Testis (tissue), 3 donors: Measurements from ENCODE around the gene AMOTL1. TPM values are rescaled to one million over a fixed set of nuclear protein-coding genes. Genes with fewer than 3 reads are reported as not detected.

Source experiments
- DNase-seq: peaks from one replicate; pipeline ENCODE4 v3.0.0-alpha.2; 2019
- H3K27ac ChIP-seq, 2 donors: fragments of 200-600 bp; sonication (generic); one replicate each; pipeline ENCODE4 v1.5.1; 2019
- H3K27me3 ChIP-seq: fragments of 200-600 bp; sonication (generic); one replicate; pipeline ENCODE4 v1.5.1; 2019
- H3K36me3 ChIP-seq: fragments of 200-600 bp; sonication (generic); one replicate; pipeline ENCODE4 v1.5.1; 2017; ENCODE audit warnings: low read depth; ENCODE audit errors: missing control alignments
- H3K4me1 ChIP-seq: fragments of 200-600 bp; sonication (generic); one replicate; pipeline ENCODE4 v1.5.1; 2019
- H3K4me3 ChIP-seq, 2 donors: fragments of 200-600 bp; sonication (generic); one replicate each; pipeline ENCODE4 v1.5.1; 2017 to 2019
- H3K9me3 ChIP-seq: fragments of 200-600 bp; sonication (generic); one replicate; pipeline ENCODE4 v1.5.1; 2017
- POLR2A ChIP-seq: fragments of 450-650 bp; IDR thresholded peaks from one replicate; pipeline ENCODE4 v1.6.1; 2017; ENCODE audit warnings: antibody characterized with exemption, mild to moderate bottlenecking, moderate library complexity
- WGBS, 2 donors: methylation state at CpG; one replicate each; pipeline ENCODE4 v1.1.5; 2018; 5-methylcytosine and 5-hydroxymethylcytosine counted together
- intact Hi-C: fragments of 100-400 bp; cut with DNase I; formaldehyde crosslinking; loops from one replicate; pipeline ENCODE4 v1.15.1; 2023; ENCODE audit warnings: low total_unique reads
- polyA plus RNA-seq: library from polyadenylated mRNA; stranded (reverse); fragments of 350-450 nt; fragmentation: Illumina TruSeq; extraction: RNeasy Lipid Tissue Mini Kit (QIAGEN cat#74804); gene quantifications from one replicate; pipeline ENCODE4 v1.2.3, GENCODE V29; 2014; ENCODE audit warnings: low read depth, low replicate concordance; ENCODE audit not compliant: insufficient read depth
- total RNA-seq, 2 donors: library from RNA; depleted of rRNA; stranded (reverse); fragments of >200 nt; gene quantifications; one replicate each; pipeline ENCODE4 v1.2.3, GENCODE V29; 2016
- TF ChIP-seq, protein P1 (sequence below), 3 experiments: fragments of 450-650 bp in 2 of 3; fragments of 200-600 bp in 1 of 3; sonication (generic) in 1 of 3; IDR thresholded peaks; one replicate each; pipeline ENCODE4 v1.5.1; 2016 to 2019; ENCODE audit warnings: antibody characterized with exemption in 3 of 3, mild to moderate bottlenecking in 2 of 3, moderate library complexity in 1 of 3

The AMOTL1 gene
- total and polyA plus RNA-seq, 3 donors from 2014 or later = 17.1 to 25.4 (median 18.7) TPM

DNA sequence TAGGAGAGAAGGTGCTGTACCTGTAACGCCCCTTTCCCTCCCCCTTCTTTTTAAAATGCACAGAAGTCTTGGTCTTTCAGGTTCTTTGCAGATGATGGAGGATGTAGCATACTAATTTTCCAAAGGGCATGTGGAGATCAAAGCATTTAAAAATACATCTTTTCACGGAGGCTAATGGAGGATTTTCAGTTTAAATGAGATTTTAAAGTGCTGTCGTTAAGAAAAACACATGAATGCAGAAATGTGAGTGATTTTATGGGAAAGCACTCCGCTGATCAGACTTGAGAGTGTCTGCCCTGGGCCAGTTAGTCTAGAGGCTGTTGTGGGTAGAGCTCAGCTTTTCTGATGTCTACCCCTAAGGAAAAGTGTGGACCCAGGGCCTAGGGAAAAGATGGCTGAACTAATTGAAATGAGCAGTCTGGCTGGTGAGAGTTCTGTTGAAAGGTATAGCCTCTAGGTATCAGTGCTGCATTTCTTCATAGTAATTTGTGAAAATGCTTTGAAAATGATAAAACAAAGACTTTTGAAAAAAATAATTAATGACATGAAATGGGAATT, 2.5 kb downstream of the AMOTL1 start:
- Histone ChIP-seq H3K4me3 (no peak overlapping the region), H3K36me3 (no peaks in the 10 kb centered on the region), H3K9me3 (no peaks in the 10 kb centered on the region), H3K27me3 (no peaks in the 10 kb centered on the region), H3K27ac (no peak overlapping the region), H3K4me1 (no peaks in the 10 kb centered on the region)
- no peak for DNase-seq
- no peak for TF ChIP-seq POLR2A
- TF ChIP-seq, protein P1, sequence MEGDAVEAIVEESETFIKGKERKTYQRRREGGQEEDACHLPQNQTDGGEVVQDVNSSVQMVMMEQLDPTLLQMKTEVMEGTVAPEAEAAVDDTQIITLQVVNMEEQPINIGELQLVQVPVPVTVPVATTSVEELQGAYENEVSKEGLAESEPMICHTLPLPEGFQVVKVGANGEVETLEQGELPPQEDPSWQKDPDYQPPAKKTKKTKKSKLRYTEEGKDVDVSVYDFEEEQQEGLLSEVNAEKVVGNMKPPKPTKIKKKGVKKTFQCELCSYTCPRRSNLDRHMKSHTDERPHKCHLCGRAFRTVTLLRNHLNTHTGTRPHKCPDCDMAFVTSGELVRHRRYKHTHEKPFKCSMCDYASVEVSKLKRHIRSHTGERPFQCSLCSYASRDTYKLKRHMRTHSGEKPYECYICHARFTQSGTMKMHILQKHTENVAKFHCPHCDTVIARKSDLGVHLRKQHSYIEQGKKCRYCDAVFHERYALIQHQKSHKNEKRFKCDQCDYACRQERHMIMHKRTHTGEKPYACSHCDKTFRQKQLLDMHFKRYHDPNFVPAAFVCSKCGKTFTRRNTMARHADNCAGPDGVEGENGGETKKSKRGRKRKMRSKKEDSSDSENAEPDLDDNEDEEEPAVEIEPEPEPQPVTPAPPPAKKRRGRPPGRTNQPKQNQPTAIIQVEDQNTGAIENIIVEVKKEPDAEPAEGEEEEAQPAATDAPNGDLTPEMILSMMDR (IDR thresholded peaks at IDR 0.05) = no peak
- intact Hi-C loops = no loop called here
- 66 to 82% methylated on average over 4 of the region's 4 CpGs for WGBS, 2 donors

DNA sequence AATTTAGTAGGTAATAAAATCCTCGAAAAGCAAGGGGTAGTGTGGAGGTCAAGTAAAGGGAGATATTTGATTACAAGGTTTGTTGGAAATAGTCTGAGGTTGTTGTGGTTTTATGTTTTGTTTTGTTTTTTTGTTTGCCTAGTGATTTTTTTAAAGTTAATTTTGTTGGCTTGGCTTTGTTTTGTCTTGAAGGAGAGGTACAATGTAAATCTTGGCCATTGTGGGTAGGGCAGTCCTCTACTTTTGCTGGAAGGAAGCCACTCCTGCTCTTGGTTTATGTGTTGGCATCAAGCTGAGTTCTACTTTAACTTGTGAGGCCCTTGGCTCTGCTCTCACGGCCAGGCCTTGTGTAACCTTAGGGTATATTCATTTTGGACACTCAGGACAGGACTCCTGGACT, 3.2 kb downstream of the AMOTL1 start:
- 85 to 86% methylated on average over 2 of the region's 2 CpGs for WGBS, 2 donors
- no peaks in the 10 kb centered on the region for H3K36me3 ChIP-seq
- no peak overlapping the region for H3K4me3 ChIP-seq
- H3K27ac ChIP-seq = no peak overlapping the region
- H3K27me3 ChIP-seq = no peaks in the 10 kb centered on the region
- TF ChIP-seq POLR2A = no peak
- TF ChIP-seq, protein P1 (IDR thresholded peaks at IDR 0.05) = no peak
- intact Hi-C loops = no loop called here
- H3K4me1 ChIP-seq = no peaks in the 10 kb centered on the region
- H3K9me3 ChIP-seq = no peaks in the 10 kb centered on the region
- DNase-seq = no peak

DNA sequence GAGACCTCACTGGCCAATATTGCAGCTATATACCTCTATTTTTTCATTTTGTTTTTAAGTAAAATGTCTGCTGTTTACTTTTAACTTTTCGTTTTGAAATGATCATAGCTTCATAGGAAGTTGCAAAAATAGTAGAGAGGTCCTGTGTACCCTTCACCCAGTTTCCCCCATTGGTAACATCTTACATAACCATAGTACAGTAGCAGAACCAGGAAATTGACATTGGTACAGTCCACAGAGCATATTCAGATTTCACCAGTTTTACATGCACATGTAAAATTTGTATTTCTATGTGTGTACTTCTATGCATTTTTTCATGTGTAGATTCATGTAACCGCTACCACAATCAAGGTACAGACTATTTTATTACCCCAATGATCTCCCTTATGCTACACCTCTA, 3.8 kb downstream of the AMOTL1 start:
- H3K9me3 ChIP-seq = no peaks in the 10 kb centered on the region
- no peaks in the 10 kb centered on the region for H3K4me1 ChIP-seq
- no peaks in the 10 kb centered on the region for H3K36me3 ChIP-seq
- H3K4me3 ChIP-seq = no peak overlapping the region
- no peak for DNase-seq
- no peak overlapping the region for H3K27ac ChIP-seq
- intact Hi-C loops = no loop called here
- TF ChIP-seq, protein P1 (IDR thresholded peaks at IDR 0.05) = no peak
- TF ChIP-seq POLR2A = no peak
- no peaks in the 10 kb centered on the region for H3K27me3 ChIP-seq
- WGBS, 2 donors = 88 to 95% methylated on average over 2 of the region's 2 CpGs

DNA sequence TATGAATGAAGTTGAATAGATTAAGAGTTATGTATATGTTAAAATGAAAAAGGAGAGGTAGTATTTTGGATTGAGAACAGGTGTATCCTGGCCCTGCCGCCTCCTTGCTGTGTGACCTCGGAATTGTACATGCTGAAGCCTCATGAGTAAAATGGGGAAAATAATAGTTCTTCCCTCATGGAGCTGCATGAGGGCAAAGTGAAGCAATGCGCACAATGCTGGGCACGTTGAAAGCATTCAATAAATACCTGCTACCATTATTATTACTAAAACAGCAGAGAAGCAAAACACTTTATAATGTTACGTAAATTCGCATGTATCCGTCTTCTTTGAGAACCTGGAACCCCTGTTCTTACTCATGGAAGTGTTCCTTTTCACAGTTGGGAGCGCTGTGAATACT, 5.7 kb downstream of the AMOTL1 start:
- Histone ChIP-seq H3K4me1 (no peaks in the 10 kb centered on the region), H3K4me3 (no peak overlapping the region), H3K27ac (no peak overlapping the region), H3K36me3 (no peaks in the 10 kb centered on the region), H3K9me3 (no peaks in the 10 kb centered on the region), H3K27me3 (no peaks in the 10 kb centered on the region)
- no peak for TF ChIP-seq POLR2A
- TF ChIP-seq, protein P1 (IDR thresholded peaks at IDR 0.05) = no peak
- WGBS, 2 donors = 91 to 97% methylated on average over 8 of the region's 8 CpGs
- no peak for DNase-seq
- intact Hi-C loops = no loop called here

DNA sequence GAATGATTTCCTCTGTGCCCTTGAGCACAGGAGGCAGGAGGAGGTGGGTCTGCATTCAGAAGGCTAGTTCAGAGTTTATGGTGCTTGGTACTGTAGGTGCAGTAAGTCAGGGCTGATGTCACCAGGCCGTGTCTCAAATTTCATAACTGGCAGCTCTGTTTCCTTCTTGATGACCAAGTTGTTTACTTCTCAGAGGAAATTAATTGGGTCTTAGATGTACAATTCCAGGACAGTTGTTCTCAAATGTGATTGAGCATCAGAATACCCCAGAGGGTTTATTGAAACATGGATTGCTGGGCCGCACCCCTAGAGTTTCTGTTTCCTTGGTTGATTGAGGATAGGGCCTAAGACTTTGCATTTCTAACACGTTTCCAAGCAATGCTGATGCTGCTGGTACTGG, 6.2 kb downstream of the AMOTL1 start:
- no peaks in the 10 kb centered on the region for H3K36me3 ChIP-seq
- no peaks in the 10 kb centered on the region for H3K27me3 ChIP-seq
- no peaks in the 10 kb centered on the region for H3K9me3 ChIP-seq
- H3K27ac ChIP-seq = no peak overlapping the region
- intact Hi-C loops = no loop called here
- no peak for TF ChIP-seq POLR2A
- TF ChIP-seq, protein P1 (IDR thresholded peaks at IDR 0.05) = no peak
- 91 to 92% methylated on average over 3 of the region's 3 CpGs for WGBS, 2 donors
- DNase-seq = no peak
- no peaks in the 10 kb centered on the region for H3K4me1 ChIP-seq
- no peak overlapping the region for H3K4me3 ChIP-seq
